ENCODE results near the gene SPATS1.

- no peak for TF ChIP-seq EP300 (IDR thresholded peaks at IDR 0.05)
- no peak for TF ChIP-seq CTCF (IDR thresholded peaks at IDR 0.05)
- no peak for TF ChIP-seq POLR2A (IDR thresholded peaks at IDR 0.05)
These were observed 41.3 kb upstream of the SPATS1 start for GRCh38 chr6:44301106-44301505.

Data from tibial nerve (tissue), 4 donors.